Mucosa of descending colon (tissue), 3 donors: Measurements from ENCODE around the gene GABRE. TPM values are rescaled to one million over a fixed set of nuclear protein-coding genes. Genes with fewer than 3 reads are reported as not detected.

Experiments used
- ATAC-seq: fragments of 200-7000 bp; cut with Tn5 transposase; one replicate; pipeline ENCODE4 v1.9.1; 2020; ENCODE audit warnings: mild to moderate bottlenecking, moderate library complexity
- DNase-seq, 3 donors: peaks; one replicate each; pipeline ENCODE4 v3.0.0-alpha.2; 2020
- H3K36me3 ChIP-seq: fragments of 200-600 bp; one replicate; pipeline ENCODE4 v1.8.0; 2021; ENCODE audit warnings: low read depth, mild to moderate bottlenecking
- H3K4me1 ChIP-seq: fragments of 200-600 bp; one replicate; pipeline ENCODE4 v1.8.0; 2021; ENCODE audit warnings: low read depth, mild to moderate bottlenecking
- H3K4me3 ChIP-seq: fragments of 200-600 bp; one replicate; pipeline ENCODE4 v1.8.0; 2021; ENCODE audit warnings: mild to moderate bottlenecking
- H3K9me3 ChIP-seq: fragments of 200-600 bp; one replicate; pipeline ENCODE4 v1.8.0; 2021; ENCODE audit warnings: mild to moderate bottlenecking
- intact Hi-C, 2 donors: fragments of 100-400 bp; cut with DNase I in 1 of 2; cut with micrococcal nuclease in 1 of 2; formaldehyde crosslinking; loops; one replicate each; pipeline versions ENCODE4 v1.11.0 to v1.11.1; 2022; cut with DNase I, micrococcal nuclease
- total RNA-seq, 3 donors: library from RNA; stranded (reverse); fragmentation: NEBNext Ultra II Directional in 2 of 3; extraction: Animal tissue kit (Norgen Biotek cat#: 25700) in 2 of 3; gene quantifications; one replicate each; pipeline versions ENCODE4 v1.2.1 to v1.2.4, GENCODE V29; 2021 to 2023
- TF ChIP-seq, protein P1 (sequence below): fragments of 200-600 bp; IDR thresholded peaks from one replicate; pipeline ENCODE4 v1.8.0; 2022; ENCODE audit warnings: antibody characterized with exemption, mild to moderate bottlenecking
- donor health status: DM: no; HTN: no; CAD: no; lungs with moderate emphysema.
- donor health status: DM: no; HTN: no; CAD: no.
- donor health status: DM: no; HTN: yes; CAD: no.

The GABRE gene
- total RNA-seq, 3 donors from 2014 or later: 21.3 to 25.7 (median 22.1) TPM

DNA sequence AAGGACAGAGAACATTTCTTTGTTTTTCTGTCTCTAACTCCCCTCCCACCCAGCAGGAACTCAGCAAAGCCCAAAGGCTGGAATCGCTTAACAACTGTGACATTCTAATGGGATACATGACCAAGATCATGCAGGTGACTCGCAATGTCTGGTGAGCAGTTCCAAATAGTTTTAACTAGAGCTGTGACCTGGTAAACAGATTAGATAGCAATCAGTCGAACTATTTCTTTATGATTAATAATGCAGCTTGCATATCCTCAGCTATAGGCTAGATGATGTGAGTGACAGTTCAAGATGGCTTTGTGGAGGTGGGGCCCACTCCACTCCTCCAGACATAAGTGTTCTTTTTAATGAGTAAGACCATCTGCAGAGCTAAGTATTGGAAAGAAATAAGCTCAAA is 20.0 kb upstream of the GABRE start:
- intact Hi-C loops: no loop called here
- no peaks in the 10 kb centered on the region for H3K36me3 ChIP-seq
- ATAC-seq: no peak

DNA sequence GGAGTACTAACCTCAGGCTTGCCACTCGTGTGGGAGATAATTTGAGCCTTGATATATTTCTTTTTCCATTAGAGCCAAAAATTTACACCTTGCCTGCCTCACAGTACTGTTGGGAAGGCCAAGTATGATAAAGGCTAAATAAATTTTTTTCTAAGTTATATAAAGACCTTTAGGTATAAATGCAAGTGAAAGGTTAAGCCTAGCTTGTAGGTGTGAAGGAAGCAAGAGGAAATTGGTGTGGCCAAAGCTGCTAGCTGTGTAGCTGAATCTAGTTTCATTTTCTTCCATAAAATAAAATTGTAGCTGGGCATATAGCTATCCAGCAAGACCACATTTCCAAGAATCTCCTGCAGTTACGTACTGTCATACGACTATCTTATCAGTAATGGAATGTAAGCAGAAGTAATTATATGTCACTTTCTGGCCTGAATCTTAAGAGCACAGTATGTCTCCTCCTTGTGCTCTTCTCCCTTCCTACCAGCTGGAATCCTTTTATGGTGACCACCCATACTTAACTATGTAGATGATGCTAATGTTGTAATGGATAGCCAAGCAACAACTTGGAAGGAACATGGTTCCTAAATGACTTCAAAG is 14.3 kb upstream of the GABRE start:
- H3K4me3 ChIP-seq: no peak overlapping the region
- TF ChIP-seq, protein P1, sequence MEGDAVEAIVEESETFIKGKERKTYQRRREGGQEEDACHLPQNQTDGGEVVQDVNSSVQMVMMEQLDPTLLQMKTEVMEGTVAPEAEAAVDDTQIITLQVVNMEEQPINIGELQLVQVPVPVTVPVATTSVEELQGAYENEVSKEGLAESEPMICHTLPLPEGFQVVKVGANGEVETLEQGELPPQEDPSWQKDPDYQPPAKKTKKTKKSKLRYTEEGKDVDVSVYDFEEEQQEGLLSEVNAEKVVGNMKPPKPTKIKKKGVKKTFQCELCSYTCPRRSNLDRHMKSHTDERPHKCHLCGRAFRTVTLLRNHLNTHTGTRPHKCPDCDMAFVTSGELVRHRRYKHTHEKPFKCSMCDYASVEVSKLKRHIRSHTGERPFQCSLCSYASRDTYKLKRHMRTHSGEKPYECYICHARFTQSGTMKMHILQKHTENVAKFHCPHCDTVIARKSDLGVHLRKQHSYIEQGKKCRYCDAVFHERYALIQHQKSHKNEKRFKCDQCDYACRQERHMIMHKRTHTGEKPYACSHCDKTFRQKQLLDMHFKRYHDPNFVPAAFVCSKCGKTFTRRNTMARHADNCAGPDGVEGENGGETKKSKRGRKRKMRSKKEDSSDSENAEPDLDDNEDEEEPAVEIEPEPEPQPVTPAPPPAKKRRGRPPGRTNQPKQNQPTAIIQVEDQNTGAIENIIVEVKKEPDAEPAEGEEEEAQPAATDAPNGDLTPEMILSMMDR: no peak
- no peaks in the 10 kb centered on the region for H3K36me3 ChIP-seq
- no peaks in the 10 kb centered on the region for H3K4me1 ChIP-seq
- no peak for DNase-seq
- H3K9me3 ChIP-seq: no peaks in the 10 kb centered on the region
- intact Hi-C loops: no loop called here
- ATAC-seq: peak; percentile 15

More for the DNA sequence above, 20.0 kb upstream of the GABRE start:
- H3K4me1 ChIP-seq: no peaks in the 10 kb centered on the region
- no peaks in the 10 kb centered on the region for H3K9me3 ChIP-seq
- TF ChIP-seq, protein P1: no peak
- no peak for DNase-seq
- no peak overlapping the region for H3K4me3 ChIP-seq

DNA sequence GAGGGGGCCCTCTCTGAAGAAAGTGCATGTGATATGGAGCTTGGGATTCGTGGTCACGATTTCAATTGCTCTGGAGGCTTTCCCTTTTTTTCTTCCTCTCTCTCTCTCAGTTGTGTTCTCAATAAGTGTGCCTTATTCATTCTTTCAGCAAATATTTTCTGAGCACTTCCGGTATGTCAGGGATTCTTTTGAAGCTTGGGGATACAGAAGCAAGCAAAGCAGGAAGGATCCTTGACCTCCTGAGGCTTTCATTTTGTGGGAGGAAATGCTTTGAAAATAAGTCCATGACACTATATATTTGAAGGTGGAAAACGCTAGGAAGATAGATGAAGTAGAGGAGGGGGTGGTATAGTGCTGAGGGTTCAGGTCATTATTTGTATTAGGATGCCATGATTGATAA is 12.6 kb upstream of the GABRE start:
- TF ChIP-seq, protein P1: no peak
- intact Hi-C loops: no loop called here
- H3K9me3 ChIP-seq: no peaks in the 10 kb centered on the region
- H3K36me3 ChIP-seq: no peaks in the 10 kb centered on the region
- DNase-seq (no peak), ATAC-seq (no peak)
- no peaks in the 10 kb centered on the region for H3K4me1 ChIP-seq
- no peak overlapping the region for H3K4me3 ChIP-seq

DNA sequence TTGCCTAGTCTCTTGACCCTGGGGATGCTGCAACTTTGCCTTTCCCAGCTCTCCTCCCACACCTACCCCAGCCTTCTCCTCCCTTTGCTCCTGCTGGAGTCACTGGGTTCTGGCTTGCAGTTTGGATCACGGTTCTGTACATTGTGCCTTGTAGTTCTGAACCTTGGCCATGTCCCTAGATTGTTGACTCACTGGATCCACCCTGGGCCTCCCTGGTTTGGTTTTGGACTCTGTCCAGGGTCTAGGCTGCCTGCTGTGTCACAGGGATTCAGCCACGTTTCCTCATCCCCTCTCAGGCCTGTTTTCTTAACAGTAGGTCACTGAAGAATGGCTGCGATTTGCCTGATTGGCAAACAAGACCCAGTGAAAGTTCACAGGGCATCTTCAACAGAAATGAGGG is 11.5 kb upstream of the GABRE start:
- DNase-seq: peak in 2 of 3 donors; percentile 36 to 46

DNA sequence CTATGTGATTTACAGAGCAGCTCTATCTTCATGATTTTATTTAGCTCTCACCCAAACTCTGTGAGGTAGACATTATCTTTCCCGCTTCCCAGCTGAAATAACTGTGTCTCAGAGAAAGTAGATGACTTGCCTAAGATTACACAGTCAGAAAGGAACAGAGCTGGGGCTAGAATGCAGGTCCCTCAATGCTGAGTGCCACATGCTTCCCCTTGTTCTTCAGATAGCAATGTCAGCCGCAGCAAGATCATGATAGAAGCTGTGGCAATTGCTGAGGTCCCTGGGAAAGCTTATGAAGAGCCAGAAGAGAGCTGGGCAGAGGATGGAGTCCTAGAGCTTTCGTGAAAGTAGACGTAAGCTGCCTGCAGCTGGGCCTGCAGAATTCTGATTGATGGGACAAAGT is 11.1 kb upstream of the GABRE start:
- Histone ChIP-seq H3K4me1 (no peaks in the 10 kb centered on the region), H3K4me3 (no peak overlapping the region), H3K9me3 (no peaks in the 10 kb centered on the region), H3K36me3 (no peaks in the 10 kb centered on the region)
- ATAC-seq (no peak), DNase-seq (no peak)
- intact Hi-C loops: no loop called here
- TF ChIP-seq, protein P1: no peak

More for the DNA sequence above, 11.5 kb upstream of the GABRE start:
- TF ChIP-seq, protein P1: no peak
- intact Hi-C loops: no loop called here
- no peaks in the 10 kb centered on the region for H3K9me3 ChIP-seq
- peak; percentile 64 for ATAC-seq
- no peak overlapping the region for H3K4me3 ChIP-seq
- no peaks in the 10 kb centered on the region for H3K4me1 ChIP-seq
- H3K36me3 ChIP-seq: no peaks in the 10 kb centered on the region

DNA sequence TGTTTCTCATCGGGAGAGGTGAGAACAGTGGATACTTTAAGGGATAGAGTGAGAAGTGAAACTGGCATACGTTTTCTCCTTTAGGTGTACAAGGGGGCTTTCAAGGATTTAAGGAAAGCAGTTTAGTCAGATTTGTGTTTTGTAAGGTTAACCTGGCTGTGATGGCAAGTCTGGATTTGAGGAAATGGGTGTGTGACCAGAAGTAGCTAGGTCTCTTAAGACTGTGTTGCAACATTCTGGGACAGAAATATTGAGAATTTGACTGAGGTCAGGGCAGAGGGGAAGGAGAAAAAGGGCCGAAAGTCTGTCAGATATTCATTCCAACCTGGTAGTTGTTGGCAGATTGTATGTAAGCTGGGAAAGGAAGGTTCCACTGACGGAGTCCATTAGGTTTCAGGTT is 10.4 kb upstream of the GABRE start:
- DNase-seq (no peak), ATAC-seq (no peak)
- TF ChIP-seq, protein P1: no peak
- no peaks in the 10 kb centered on the region for H3K9me3 ChIP-seq
- intact Hi-C loops: no loop called here
- no peaks in the 10 kb centered on the region for H3K4me1 ChIP-seq
- H3K4me3 ChIP-seq: no peak overlapping the region
- H3K36me3 ChIP-seq: no peaks in the 10 kb centered on the region
